HG03565 (cell line): ENCODE measurements around the gene CCDC183.
"Not testable (repeated sequence)": the region's sequence is repeated elsewhere in the genome, so short reads cannot be mapped to it uniquely, and the experiment has no call there.

Source experiments
- ATAC-seq: cut with Tn5 transposase; IDR thresholded peaks from one replicate; pipeline ENCODE4 v1.9.1; 2021; ENCODE audit warnings: mild to moderate bottlenecking, moderate library complexity; ENCODE audit not compliant: unreplicated experiment

Gene CCDC183

GRCh38 chr9:136823136-136824046 lies 27.3 kb downstream of the CCDC183 start:
- ATAC-seq: no peak

GRCh38 chr9:136824496-136825225 lies 28.5 kb downstream of the CCDC183 start:
- ATAC-seq: no peak

- ATAC-seq: no peak
These were observed 29.4 kb downstream of the CCDC183 start for GRCh38 chr9:136825295-136826187.

GRCh38 chr9:136826188-136826541 lies 30.0 kb downstream of the CCDC183 start:
- no peak for ATAC-seq

- no peak for ATAC-seq
These were observed 30.8 kb downstream of the CCDC183 start for GRCh38 chr9:136826703-136827582.

- no peak for ATAC-seq
These were observed 31.8 kb downstream of the CCDC183 start for GRCh38 chr9:136827794-136828473.

GRCh38 chr9:136828474-136829140 lies 32.5 kb downstream of the CCDC183 start:
- no peak for ATAC-seq

- no peak for ATAC-seq
These were observed 33.3 kb downstream of the CCDC183 start for GRCh38 chr9:136829412-136829811.

GRCh38 chr9:136829981-136830885 lies 34.1 kb downstream of the CCDC183 start:
- ATAC-seq: no peak

GRCh38 chr9:136831002-136831719 lies 35.0 kb downstream of the CCDC183 start:
- ATAC-seq: no peak

- ATAC-seq: no peak
These were observed 35.6 kb downstream of the CCDC183 start for GRCh38 chr9:136831720-136832104.

GRCh38 chr9:136832581-136832980 lies 36.4 kb downstream of the CCDC183 start:
- ATAC-seq: no peak

GRCh38 chr9:136833381-136834048 lies 37.4 kb downstream of the CCDC183 start:
- not testable (repeated sequence) for ATAC-seq

GRCh38 chr9:136835162-136835931 lies 39.2 kb downstream of the CCDC183 start:
- no peak for ATAC-seq

GRCh38 chr9:136835932-136836904 lies 40.1 kb downstream of the CCDC183 start:
- no peak for ATAC-seq
